ENCODE data around the gene NTNG1.

Gene NTNG1

DNA sequence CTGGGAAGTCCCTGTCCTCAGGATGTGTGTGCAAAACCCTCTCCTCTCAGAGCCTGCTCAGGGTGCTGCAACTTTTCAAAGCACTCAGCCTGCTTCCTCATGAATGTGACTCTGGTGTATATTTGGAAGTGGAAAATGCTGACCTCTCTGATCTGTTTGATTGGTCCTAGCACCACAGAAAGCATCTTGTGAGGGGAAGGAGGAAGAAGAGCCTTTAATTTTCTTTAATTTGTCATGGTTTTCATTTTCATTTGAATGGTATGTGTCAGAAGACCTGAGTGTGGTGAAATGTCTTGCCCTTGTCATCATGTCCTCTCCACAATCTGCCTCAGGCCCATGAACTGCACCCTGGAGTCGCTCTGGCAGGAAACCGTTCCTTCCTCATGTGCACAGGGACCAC, 383.5 kb downstream of the NTNG1 start:
- H3K27ac ChIP-seq (ENCODE audit: low read length, poor library complexity, severe bottlenecking) = no peak overlapping the region
- H2BK15ac ChIP-seq (ENCODE audit: low read depth, poor library complexity, severe bottlenecking) = no peak overlapping the region
- H3K18ac ChIP-seq (ENCODE audit: low read depth in 1 of 2, low read length in 2 of 2) = no peak overlapping the region
- WGBS = no CpG with 5 or more reads among the region's 2 CpGs
- no peak overlapping the region for H4K91ac ChIP-seq (ENCODE audit: low read length)
- no peak overlapping the region for H3K4me3 ChIP-seq (ENCODE audit: insufficient read depth in 1 of 2, low read depth in 1 of 2, low read length in 2 of 2)
- H3K9ac ChIP-seq (ENCODE audit: low read length) = no peak overlapping the region
- peaks cover 0 to 7% of the 10 kb centered on the region in 2 experiments for H3K27me3 ChIP-seq (ENCODE audit: control insufficient read depth in 1 of 2, insufficient read depth in 1 of 2, low read length in 2 of 2)
- H2BK5ac ChIP-seq (ENCODE audit: low read depth, low read length, poor library complexity, severe bottlenecking) = no peak overlapping the region
- no peak for DNase-seq
- H3K4me1 ChIP-seq (ENCODE audit: control insufficient read depth, insufficient read depth, low read depth, low read length) = no peaks in the 10 kb centered on the region
- no peak overlapping the region for H2BK120ac ChIP-seq (ENCODE audit: low read depth, low read length)
- no peak overlapping the region for H4K8ac ChIP-seq (ENCODE audit: low read length)
- H2AK5ac ChIP-seq (ENCODE audit: low read length, severe bottlenecking) = no peak overlapping the region
- H3K36me3 ChIP-seq (ENCODE audit: control insufficient read depth in 1 of 2, insufficient read depth in 2 of 2, low read depth in 1 of 2, low read length in 2 of 2) = no peaks in the 10 kb centered on the region
- no peak overlapping the region for H3K4me2 ChIP-seq (ENCODE audit: low read length, poor library complexity, severe bottlenecking)
- no peaks in the 10 kb centered on the region for H3K79me1 ChIP-seq (replicated peaks; ENCODE audit: low read length, poor library complexity, severe bottlenecking)
- no peaks in the 10 kb centered on the region for H3K9me3 ChIP-seq (ENCODE audit: control insufficient read depth, low read length)
- no peak overlapping the region for H3K4ac ChIP-seq (ENCODE audit: low read depth in 1 of 2, low read length in 2 of 2)
- H2AFZ ChIP-seq (ENCODE audit: low read depth, low read length) = no peak overlapping the region
- H3K23ac ChIP-seq (ENCODE audit: low read length in 2 of 2) = no peak overlapping the region
- no peak overlapping the region for H2BK12ac ChIP-seq (ENCODE audit: low read length in 2 of 2)
- H3K14ac ChIP-seq (ENCODE audit: low read length in 2 of 2) = no peak overlapping the region

DNA sequence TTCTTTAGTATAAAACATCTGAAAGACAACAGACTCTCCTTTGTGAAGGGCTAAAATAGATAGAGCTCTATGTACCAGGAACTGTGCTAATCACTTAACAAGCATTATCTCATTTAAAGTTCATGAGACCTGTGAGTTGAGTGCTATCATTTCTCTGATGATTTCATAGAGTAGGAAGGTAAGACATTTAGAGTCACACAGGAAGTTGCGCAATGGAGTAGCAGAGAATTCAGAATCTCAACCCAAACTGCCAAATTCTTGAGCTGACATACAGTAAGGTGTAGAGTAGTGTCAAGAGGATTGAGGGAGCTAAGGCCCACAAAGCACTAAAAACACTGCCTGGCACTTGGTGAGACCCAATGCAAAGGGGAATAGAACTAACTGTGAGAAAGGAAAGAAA, 384.3 kb downstream of the NTNG1 start:
- H3K4me3 ChIP-seq (ENCODE audit: insufficient read depth in 1 of 2, low read depth in 1 of 2, low read length in 2 of 2) = no peak overlapping the region
- H3K9ac ChIP-seq (ENCODE audit: low read length) = no peak overlapping the region
- WGBS = no CpG with 5 or more reads among the region's 1 CpG
- H3K23ac ChIP-seq (ENCODE audit: low read length in 2 of 2) = no peak overlapping the region
- no peak overlapping the region for H3K27ac ChIP-seq (ENCODE audit: low read length, poor library complexity, severe bottlenecking)
- H3K4ac ChIP-seq (ENCODE audit: low read depth in 1 of 2, low read length in 2 of 2) = no peak overlapping the region
- no peak overlapping the region for H3K14ac ChIP-seq (ENCODE audit: low read length in 2 of 2)
- no peak overlapping the region for H3K18ac ChIP-seq (ENCODE audit: low read depth in 1 of 2, low read length in 2 of 2)
- H3K36me3 ChIP-seq (ENCODE audit: control insufficient read depth in 1 of 2, insufficient read depth in 2 of 2, low read depth in 1 of 2, low read length in 2 of 2) = no peaks in the 10 kb centered on the region
- H4K8ac ChIP-seq (ENCODE audit: low read length) = no peak overlapping the region
- no peaks in the 10 kb centered on the region for H3K9me3 ChIP-seq (ENCODE audit: control insufficient read depth, low read length)
- H2AK5ac ChIP-seq (ENCODE audit: low read length, severe bottlenecking) = no peak overlapping the region
- no peak for DNase-seq
- H3K27me3 ChIP-seq (ENCODE audit: control insufficient read depth in 1 of 2, insufficient read depth in 1 of 2, low read length in 2 of 2) = peaks cover 0 to 7% of the 10 kb centered on the region in 2 experiments
- H3K4me2 ChIP-seq (ENCODE audit: low read length, poor library complexity, severe bottlenecking) = no peak overlapping the region
- H2BK12ac ChIP-seq (ENCODE audit: low read length in 2 of 2) = no peak overlapping the region
- no peak overlapping the region for H2BK5ac ChIP-seq (ENCODE audit: low read depth, low read length, poor library complexity, severe bottlenecking)
- no peak overlapping the region for H4K91ac ChIP-seq (ENCODE audit: low read length)
- no peak overlapping the region for H2BK15ac ChIP-seq (ENCODE audit: low read depth, poor library complexity, severe bottlenecking)
- no peak overlapping the region for H2AFZ ChIP-seq (ENCODE audit: low read depth, low read length)
- H3K79me1 ChIP-seq (replicated peaks; ENCODE audit: low read length, poor library complexity, severe bottlenecking) = no peaks in the 10 kb centered on the region
- no peak overlapping the region for H2BK120ac ChIP-seq (ENCODE audit: low read depth, low read length)
- H3K4me1 ChIP-seq (ENCODE audit: control insufficient read depth, insufficient read depth, low read depth, low read length) = no peaks in the 10 kb centered on the region

DNA sequence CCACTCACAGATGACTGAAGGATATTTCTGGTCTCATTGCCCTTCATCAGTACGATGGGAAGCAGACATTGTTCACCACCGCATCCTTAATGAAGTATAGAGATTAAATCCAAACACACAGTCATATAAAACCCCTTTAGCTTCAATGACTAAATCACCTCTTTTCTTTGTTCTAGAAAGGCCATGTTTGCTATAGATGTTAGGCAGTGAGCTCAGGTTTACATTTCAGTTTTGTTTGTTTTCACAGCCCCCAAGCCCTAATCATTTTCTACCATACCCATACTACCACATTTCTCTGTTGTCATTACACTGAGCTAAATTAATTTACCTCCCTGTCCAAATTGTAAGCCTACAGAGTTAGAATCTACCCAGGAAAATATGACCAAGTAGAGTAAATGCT, 385.1 kb downstream of the NTNG1 start:
- no peak overlapping the region for H3K4me3 ChIP-seq (ENCODE audit: insufficient read depth in 1 of 2, low read depth in 1 of 2, low read length in 2 of 2)
- H3K27me3 ChIP-seq (ENCODE audit: control insufficient read depth in 1 of 2, insufficient read depth in 1 of 2, low read length in 2 of 2) = peaks cover 0 to 7% of the 10 kb centered on the region in 2 experiments
- no peak overlapping the region for H3K4me2 ChIP-seq (ENCODE audit: low read length, poor library complexity, severe bottlenecking)
- no peak overlapping the region for H2BK15ac ChIP-seq (ENCODE audit: low read depth, poor library complexity, severe bottlenecking)
- no peak overlapping the region for H3K23ac ChIP-seq (ENCODE audit: low read length in 2 of 2)
- 82% methylated on average over 1 of the region's 2 CpGs for WGBS
- no peak overlapping the region for H4K8ac ChIP-seq (ENCODE audit: low read length)
- H3K4ac ChIP-seq (ENCODE audit: low read depth in 1 of 2, low read length in 2 of 2) = no peak overlapping the region
- no peak overlapping the region for H3K18ac ChIP-seq (ENCODE audit: low read depth in 1 of 2, low read length in 2 of 2)
- no peak overlapping the region for H2AK5ac ChIP-seq (ENCODE audit: low read length, severe bottlenecking)
- no peak overlapping the region for H4K91ac ChIP-seq (ENCODE audit: low read length)
- no peak overlapping the region for H2BK120ac ChIP-seq (ENCODE audit: low read depth, low read length)
- H2AFZ ChIP-seq (ENCODE audit: low read depth, low read length) = no peak overlapping the region
- no peak overlapping the region for H2BK12ac ChIP-seq (ENCODE audit: low read length in 2 of 2)
- no peaks in the 10 kb centered on the region for H3K4me1 ChIP-seq (ENCODE audit: control insufficient read depth, insufficient read depth, low read depth, low read length)
- H3K36me3 ChIP-seq (ENCODE audit: control insufficient read depth in 1 of 2, insufficient read depth in 2 of 2, low read depth in 1 of 2, low read length in 2 of 2) = no peaks in the 10 kb centered on the region
- H3K9me3 ChIP-seq (ENCODE audit: control insufficient read depth, low read length) = no peaks in the 10 kb centered on the region
- H3K14ac ChIP-seq (ENCODE audit: low read length in 2 of 2) = no peak overlapping the region
- H2BK5ac ChIP-seq (ENCODE audit: low read depth, low read length, poor library complexity, severe bottlenecking) = no peak overlapping the region
- H3K27ac ChIP-seq (ENCODE audit: low read length, poor library complexity, severe bottlenecking) = no peak overlapping the region
- no peaks in the 10 kb centered on the region for H3K79me1 ChIP-seq (replicated peaks; ENCODE audit: low read length, poor library complexity, severe bottlenecking)
- no peak overlapping the region for H3K9ac ChIP-seq (ENCODE audit: low read length)
- no peak for DNase-seq

DNA sequence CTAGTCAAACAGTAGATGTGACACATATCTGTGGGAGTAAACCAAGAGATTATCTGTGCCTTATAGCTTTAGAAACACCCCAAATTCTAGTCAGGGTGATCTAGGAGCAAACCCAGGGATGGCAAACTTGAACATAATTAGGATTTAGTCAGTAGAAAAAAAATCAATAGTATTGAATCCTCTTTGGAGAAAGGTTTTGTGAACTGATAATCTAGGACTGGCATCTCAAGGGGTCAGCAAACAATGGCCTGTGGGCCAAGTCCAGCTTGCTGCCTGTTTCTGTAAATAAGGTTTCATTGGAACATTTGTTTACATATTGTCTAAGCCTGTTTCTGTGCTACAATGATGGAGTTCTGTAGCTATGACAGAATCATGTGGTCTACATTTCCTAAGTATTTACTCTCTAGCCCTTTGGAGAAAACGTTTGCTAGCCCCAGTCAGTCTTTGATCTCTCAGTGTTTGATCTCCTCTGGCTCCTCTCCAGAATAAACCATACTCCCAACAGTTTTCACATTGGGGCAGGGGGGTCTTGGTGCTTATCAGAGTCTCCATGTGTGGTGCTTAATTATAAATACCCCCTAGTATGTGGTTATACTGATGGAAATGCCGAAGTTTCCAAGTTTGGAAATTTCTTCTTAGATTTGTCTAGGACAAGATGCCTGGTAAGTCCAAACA, 385.8 kb downstream of the NTNG1 start:
- Histone ChIP-seq H2BK120ac (ENCODE audit: low read depth, low read length) (no peak overlapping the region), H3K4ac (ENCODE audit: low read depth in 1 of 2, low read length in 2 of 2) (no peak overlapping the region), H2BK15ac (ENCODE audit: low read depth, poor library complexity, severe bottlenecking) (no peak overlapping the region), H3K27ac (ENCODE audit: low read length, poor library complexity, severe bottlenecking) (no peak overlapping the region), H2BK12ac (ENCODE audit: low read length in 2 of 2) (no peak overlapping the region), H4K8ac (ENCODE audit: low read length) (no peak overlapping the region), H3K4me3 (ENCODE audit: insufficient read depth in 1 of 2, low read depth in 1 of 2, low read length in 2 of 2) (no peak overlapping the region), H3K4me1 (ENCODE audit: control insufficient read depth, insufficient read depth, low read depth, low read length) (no peaks in the 10 kb centered on the region), H3K9ac (ENCODE audit: low read length) (no peak overlapping the region), H2AFZ (ENCODE audit: low read depth, low read length) (no peak overlapping the region), H3K9me3 (ENCODE audit: control insufficient read depth, low read length) (no peaks in the 10 kb centered on the region), H3K18ac (ENCODE audit: low read depth in 1 of 2, low read length in 2 of 2) (no peak overlapping the region), H2BK5ac (ENCODE audit: low read depth, low read length, poor library complexity, severe bottlenecking) (no peak overlapping the region), H3K27me3 (ENCODE audit: control insufficient read depth in 1 of 2, insufficient read depth in 1 of 2, low read length in 2 of 2) (peaks cover 0 to 7% of the 10 kb centered on the region in 2 experiments), H2AK5ac (ENCODE audit: low read length, severe bottlenecking) (no peak overlapping the region), H3K79me1 (replicated peaks; ENCODE audit: low read length, poor library complexity, severe bottlenecking) (no peaks in the 10 kb centered on the region), H3K23ac (ENCODE audit: low read length in 2 of 2) (no peak overlapping the region), H3K4me2 (ENCODE audit: low read length, poor library complexity, severe bottlenecking) (no peak overlapping the region), H3K14ac (ENCODE audit: low read length in 2 of 2) (no peak overlapping the region), H4K91ac (ENCODE audit: low read length) (no peak overlapping the region), H3K36me3 (ENCODE audit: control insufficient read depth in 1 of 2, insufficient read depth in 2 of 2, low read depth in 1 of 2, low read length in 2 of 2) (no peaks in the 10 kb centered on the region)
- WGBS = 40% methylated on average over 2 of the region's 2 CpGs
- no peak for DNase-seq
